H1 (cell line): ENCODE results near the gene MAPK9. TPM values are rescaled to one million over a fixed set of nuclear protein-coding genes. Genes with fewer than 3 reads are reported as not detected.

Experiments
- CTCF ChIA-PET: fragments of 300-600 bp; sonication (Branson Sonifier 250); formaldehyde crosslinking; loops from one replicate; lab custom pipeline; 2021; ENCODE audit not compliant: partially characterized antibody; lab: Charles Lee
- POLR2A ChIA-PET: fragments of 300-600 bp; sonication (Branson Sonifier 250); formaldehyde crosslinking; loops from one replicate; lab custom pipeline; 2021; ENCODE audit warnings: inconsistent platforms; ENCODE audit not compliant: partially characterized antibody; lab: Charles Lee
- DNase-seq, 2 experiments: peaks; one replicate each; pipeline versions ENCODE4 v3.0.0 to v3.0.0-alpha.2; 2010 to 2022; ENCODE audit warnings: low spot score in 2 of 2, low read depth in 1 of 2, mixed read lengths in 1 of 2
- FAIRE-seq: peaks from 2 replicates; lab custom pipeline; 2011; peaks lifted over from hg19 to GRCh38; lab: Jason Lieb, UNC
- H2AFZ ChIP-seq: 2 replicates; pipeline ENCODE4 v1.8.1; 2012; ENCODE audit warnings: low read length, inconsistent platforms
- H2AK5ac ChIP-seq: 2 replicates; pipeline ENCODE4 v1.6.1; 2013; ENCODE audit warnings: low read depth, low read length
- H2BK120ac ChIP-seq: replicated peaks from 2 replicates; pipeline ENCODE3; 2013; ENCODE audit warnings: low read depth, low read length, inconsistent platforms
- H2BK12ac ChIP-seq: 2 replicates; pipeline ENCODE4 v1.6.1; 2013; ENCODE audit warnings: low read depth, low read length
- H2BK15ac ChIP-seq: 2 replicates; pipeline ENCODE4 v1.6.1; 2013; ENCODE audit warnings: low read length
- H2BK20ac ChIP-seq: 2 replicates; pipeline ENCODE4 v1.6.1; 2013; ENCODE audit warnings: low read length
- H2BK5ac ChIP-seq: 2 replicates; pipeline ENCODE4 v1.6.1; 2013; ENCODE audit warnings: low read depth, low read length
- H3K14ac ChIP-seq: 2 replicates; pipeline ENCODE4 v1.6.1; 2013; ENCODE audit warnings: inconsistent platforms; ENCODE audit not compliant: insufficient read length
- H3K18ac ChIP-seq: 2 replicates; pipeline ENCODE4 v1.6.1; 2013; ENCODE audit warnings: low read length; ENCODE audit errors: extremely low read depth
- H3K23ac ChIP-seq: 2 replicates; pipeline ENCODE4 v1.6.1; 2013; ENCODE audit warnings: inconsistent platforms; ENCODE audit not compliant: insufficient read length
- H3K23me2 ChIP-seq: 2 replicates; pipeline ENCODE4 v1.6.1; 2013; ENCODE audit warnings: low read depth, low read length
- H3K27ac ChIP-seq: 2 replicates; pipeline ENCODE4 v1.6.1; 2011; ENCODE audit warnings: low read depth, low read length, inconsistent platforms
- H3K27me3 ChIP-seq, 4 experiments: replicated peaks in 1 of 4; 1 replicate in 1 of 4; 2 replicates in 3 of 4; pipeline versions ENCODE4 v1.6.1 to v1.8.1; 2011 to 2013; ENCODE audit warnings: low read length in 3 of 4, mild to moderate bottlenecking in 3 of 4, inconsistent platforms in 2 of 4, mixed read lengths in 2 of 4, moderate library complexity in 1 of 4; ENCODE audit not compliant: control insufficient read depth in 3 of 4, insufficient read depth in 3 of 4; ENCODE audit errors: extremely low read depth in 1 of 4
- H3K36me3 ChIP-seq, 4 experiments: 2 replicates each; pipeline versions ENCODE4 v1.6.1 to v1.8.1; 2011 to 2013; ENCODE audit warnings: mild to moderate bottlenecking in 4 of 4, low read length in 3 of 4, moderate library complexity in 2 of 4, control low read depth in 1 of 4, inconsistent platforms in 1 of 4; ENCODE audit not compliant: insufficient read depth in 4 of 4, control insufficient read depth in 2 of 4
- H3K4ac ChIP-seq: replicated peaks from 2 replicates; pipeline ENCODE3; 2013; ENCODE audit warnings: low read length, low read depth, mixed read lengths, inconsistent platforms; ENCODE audit not compliant: insufficient read length
- H3K4me1 ChIP-seq, 4 experiments: replicated peaks in 1 of 4; 1 replicate in 1 of 4; 2 replicates in 3 of 4; pipeline versions ENCODE4 v1.6.1 to v1.8.1; 2011 to 2013; ENCODE audit warnings: low read length in 3 of 4, inconsistent platforms in 2 of 4, mixed read lengths in 1 of 4; ENCODE audit not compliant: insufficient read depth in 4 of 4, control insufficient read depth in 3 of 4
- H3K4me2 ChIP-seq, 2 experiments: 2 replicates each; pipeline versions ENCODE4 v1.6.1 to v1.8.1; 2011 to 2013; ENCODE audit warnings: low read depth in 2 of 2, low read length in 2 of 2, control low read depth in 1 of 2, inconsistent platforms in 1 of 2, mild to moderate bottlenecking in 1 of 2; ENCODE audit not compliant: insufficient read depth in 1 of 2
- H3K4me3 ChIP-seq, 4 experiments: fragments of 200-600, 300-600 bp in 1 of 4; sonication (generic), shearing (Covaris generic), sonication (Bioruptor Twin) in 1 of 4; 2 replicates each; pipeline versions ENCODE4 v1.5.1 to v1.8.1; 2011 to 2016; ENCODE audit warnings: low read length in 4 of 4, low read depth in 3 of 4, control low read depth in 2 of 4, inconsistent platforms in 2 of 4, mild to moderate bottlenecking in 2 of 4, mixed read lengths in 1 of 4, moderate library complexity in 1 of 4; ENCODE audit not compliant: insufficient read depth in 2 of 4; ENCODE audit errors: extremely low read depth in 1 of 4
- H3K56ac ChIP-seq: replicated peaks from 2 replicates; pipeline ENCODE3; 2013; ENCODE audit warnings: low read depth, mild to moderate bottlenecking, mixed read lengths, low read length, inconsistent platforms; ENCODE audit not compliant: insufficient read length
- H3K79me1 ChIP-seq: 2 replicates; pipeline ENCODE4 v1.6.1; 2013; ENCODE audit warnings: low read depth, low read length, control low read depth
- H3K79me2 ChIP-seq, 2 experiments: 2 replicates each; pipeline versions ENCODE4 v1.6.1 to v1.8.1; 2012 to 2013; ENCODE audit warnings: low read length in 2 of 2, mild to moderate bottlenecking in 2 of 2, inconsistent platforms in 1 of 2; ENCODE audit not compliant: insufficient read depth in 2 of 2, control insufficient read depth in 1 of 2
- H3K9ac ChIP-seq, 4 experiments: replicated peaks in 1 of 4; 1 replicate in 1 of 4; 2 replicates in 3 of 4; pipeline versions ENCODE4 v1.6.1 to v1.8.1; 2011 to 2013; ENCODE audit warnings: low read depth in 3 of 4, low read length in 3 of 4, control low read depth in 2 of 4, mild to moderate bottlenecking in 2 of 4, moderate library complexity in 2 of 4, inconsistent platforms in 1 of 4; ENCODE audit errors: extremely low read depth in 1 of 4
- H3K9me3 ChIP-seq, 2 experiments: 2 replicates each; pipeline versions ENCODE4 v1.6.1 to v1.8.1; 2012 to 2013; ENCODE audit warnings: mild to moderate bottlenecking in 2 of 2, moderate library complexity in 2 of 2, control low read depth in 1 of 2, inconsistent platforms in 1 of 2, low read depth in 1 of 2, low read length in 1 of 2, mixed read lengths in 1 of 2; ENCODE audit not compliant: insufficient read depth in 2 of 2
- H4K20me1 ChIP-seq, 2 experiments: replicated peaks in 1 of 2; 2 replicates each; pipeline versions ENCODE3 to v1.8.1; 2011 to 2013; ENCODE audit warnings: inconsistent platforms in 2 of 2, low read length in 2 of 2, mild to moderate bottlenecking in 1 of 2; ENCODE audit not compliant: insufficient read depth in 2 of 2, control insufficient read depth in 1 of 2
- H4K5ac ChIP-seq: 2 replicates; pipeline ENCODE4 v1.6.1; 2013; ENCODE audit warnings: low read length, low read depth, mixed read lengths, inconsistent platforms; ENCODE audit not compliant: insufficient read length
- H4K8ac ChIP-seq: 2 replicates; pipeline ENCODE4 v1.8.0; 2013; ENCODE audit warnings: mild to moderate bottlenecking, moderate library complexity, low read length, inconsistent platforms; ENCODE audit not compliant: insufficient read depth; ENCODE audit errors: extremely low read depth
- H4K91ac ChIP-seq: replicated peaks from 2 replicates; pipeline ENCODE3; 2013; ENCODE audit warnings: low read length, mixed read lengths, inconsistent platforms; ENCODE audit not compliant: insufficient read length
- ASH2L ChIP-seq: fragments of 200-600, 300-600 bp; sonication (generic); IDR thresholded peaks from one replicate; pipeline ENCODE4 v1.7.1; 2017; ENCODE audit warnings: low read length
- ATF2 ChIP-seq: IDR thresholded peaks from 2 replicates; pipeline ENCODE4 v1.6.1; 2012; ENCODE audit warnings: low read length, inconsistent platforms
- BCL11A ChIP-seq, 2 experiments: IDR thresholded peaks; one replicate each; pipeline ENCODE4 v1.6.1; 2011; ENCODE audit warnings: low read depth in 2 of 2, low read length in 2 of 2, mild to moderate bottlenecking in 2 of 2
- CTBP2 ChIP-seq: IDR thresholded peaks from 2 replicates; pipeline ENCODE4 v1.7.0; 2011; ENCODE audit warnings: borderline replicate concordance, mild to moderate bottlenecking, moderate library complexity, mixed read lengths, low read length; ENCODE audit not compliant: insufficient read depth, insufficient read length
- EZH2 ChIP-seq: fragments of 200-600 bp; sonication (generic); IDR thresholded peaks from 2 replicates; pipeline ENCODE4 v1.7.1; 2012; ENCODE audit warnings: low read depth, mild to moderate bottlenecking, moderate library complexity, low read length, inconsistent platforms; ENCODE audit not compliant: severe bottlenecking
- KDM4A ChIP-seq: IDR thresholded peaks from one replicate; pipeline ENCODE4 v1.7.1; 2012; ENCODE audit warnings: low read depth, mild to moderate bottlenecking, moderate library complexity, low read length, inconsistent platforms; ENCODE audit not compliant: severe bottlenecking
- KDM5A ChIP-seq: fragments of 200-600 bp; IDR thresholded peaks from 2 replicates; pipeline ENCODE4 v1.7.1; 2012; ENCODE audit warnings: mild to moderate bottlenecking, low read length, inconsistent platforms, mixed read lengths
- NRF1 ChIP-seq: IDR thresholded peaks from 2 replicates; pipeline ENCODE4 v1.6.1; 2011; ENCODE audit warnings: mild to moderate bottlenecking, low read depth, low read length, improper control_type of control experiment
- PHF8 ChIP-seq: fragments of 200-600 bp; sonication (generic); conservative IDR thresholded peaks from 2 replicates; pipeline ENCODE4 v1.7.1; 2012; ENCODE audit warnings: low read depth, mild to moderate bottlenecking, inconsistent platforms, low read length, moderate library complexity
- POLR2AphosphoS5 ChIP-seq: IDR thresholded peaks from 2 replicates; pipeline ENCODE4 v1.6.1; 2011; ENCODE audit warnings: low read depth, low read length
- SIRT6 ChIP-seq: IDR thresholded peaks from one replicate; pipeline ENCODE4 v1.7.1; 2012; ENCODE audit warnings: low read length, inconsistent platforms
- TAF1 ChIP-seq: IDR thresholded peaks from 2 replicates; pipeline ENCODE4 v1.6.1; 2011; ENCODE audit warnings: mild to moderate bottlenecking, low read depth, low read length
- WGBS, 2 experiments: shearing (Covaris generic) in 1 of 2; methylation state at CpG; one replicate each; pipeline versions ENCODE4 v1.1.6 to v1.1.7; 2013 to 2015; ENCODE audit warnings: low lambda C conversion rate in 2 of 2, mixed read lengths in 2 of 2, inconsistent platforms in 1 of 2, low coverage in 1 of 2, missing lambda C conversion rate in 1 of 2; ENCODE audit not compliant: insufficient replicate concordance in 2 of 2, insufficient coverage in 1 of 2, insufficient read length in 1 of 2; ENCODE audit errors: extremely low coverage in 1 of 2, missing lambda C conversion rate in 1 of 2; 5-methylcytosine and 5-hydroxymethylcytosine counted together
- polyA plus RNA-seq, 7 experiments: library from polyadenylated mRNA; depleted of rRNA in 3 of 7; stranded (reverse) in 5 of 7; unstranded in 2 of 7; fragments of >200 nt in 5 of 7; fragments of 200-250 nt in 2 of 7; gene quantifications; 1 replicate in 5 of 7; 2 replicates in 1 of 7; 4 replicates in 1 of 7; pipeline versions ENCODE4 v1.2.1 to v1.2.3, GENCODE V29; 2011 to 2013; ENCODE audit warnings: missing spikeins in 2 of 7, mixed read lengths in 2 of 7
- total RNA-seq: library from RNA; stranded (reverse); fragmentation: NEBNext Ultra II Directional; extraction: Animal tissue kit (Norgen Biotek cat#: 25700); gene quantifications from 2 replicates; pipeline ENCODE4 v1.2.1, GENCODE V29; 2021

MAPK9 gene
- total and polyA plus RNA-seq, 2 of the 8 experiments (the other 6 are each of a cell fraction or from before 2014, with no cell fraction given) = 22.3 to 43.7 TPM

- H3K27me3 ChIP-seq = no peaks in the 10 kb centered on the region
- H3K9ac ChIP-seq = no peak overlapping the region
- H2AFZ ChIP-seq = no peak overlapping the region
- no peak overlapping the region for H3K14ac ChIP-seq
- no peaks in the 10 kb centered on the region for H3K79me1 ChIP-seq
- no peak overlapping the region for H3K4ac ChIP-seq
- H4K91ac ChIP-seq = no peak overlapping the region
- no peak overlapping the region for H3K4me3 ChIP-seq
- no peaks in the 10 kb centered on the region for H3K4me1 ChIP-seq
- DNase-seq (no peak), FAIRE-seq (no peak)
- H4K8ac ChIP-seq = no peak overlapping the region
- no peak overlapping the region for H3K18ac ChIP-seq
- H3K9me3 ChIP-seq = no peaks in the 10 kb centered on the region
- no peak overlapping the region for H3K23ac ChIP-seq
- H4K20me1 ChIP-seq = peaks cover 3 to 5% of the 10 kb centered on the region in 2 experiments
- H2BK15ac ChIP-seq = no peak overlapping the region
- H3K36me3 ChIP-seq = peaks cover 14 to 64% (median 51%) of the 10 kb centered on the region in 4 experiments
- H3K56ac ChIP-seq = no peak overlapping the region
- H3K23me2 ChIP-seq = no peaks in the 10 kb centered on the region
- no peak overlapping the region for H4K5ac ChIP-seq
- H2BK120ac ChIP-seq = no peak overlapping the region
- H3K27ac ChIP-seq = no peak overlapping the region
- WGBS, 2 experiments = 97% methylated on average over 8 of the region's 10 CpGs; no CpG with 5 or more reads in 1 of the 2 experiments
- H3K4me2 ChIP-seq = no peak overlapping the region
- no peaks in the 10 kb centered on the region for H3K79me2 ChIP-seq
- ChIA-PET POLR2A (interaction anchor here (1.4 kb wide), 1 partner anchor 27 kb away, joined by 4 read pairs; no protein-coding TSS in a partner anchor), CTCF (interaction anchor here (0.9 to 8.5 kb wide), 7 partner anchors 9 to 169 kb away, joined by 3 to 93 read pairs (median 5); no protein-coding TSS in a partner anchor)
- no peak overlapping the region; the same call in 1 of the 2 replicates for H2BK12ac ChIP-seq
- H2BK5ac ChIP-seq = no peak overlapping the region
- H2AK5ac ChIP-seq = no peak overlapping the region
- H2BK20ac ChIP-seq = no peak overlapping the region
- TF ChIP-seq ATF2 (no peak), PHF8 (no peak), NRF1 (no peak), CTBP2 (no peak), EZH2 (no peak), KDM5A (no peak), POLR2AphosphoS5 (no peak), SIRT6 (no peak), TAF1 (no peak), BCL11A (IDR thresholded peaks at IDR 0.05; ENCODE audit: low read depth in 2 of 2, low read length in 2 of 2) (no peak), KDM4A (no peak), ASH2L (no peak)
Observed at GRCh38 chr5:180302256-180302655, 10.4 kb upstream of the MAPK9 start.
